22Rv1 (cell line): Measurements from ENCODE around the gene LAMA2.

Experiments
- CTCF ChIP-seq: fragments of 450-650 bp; IDR thresholded peaks from 2 replicates; pipeline ENCODE4 v1.5.1; 2017; ENCODE audit warnings: mild to moderate bottlenecking
- ZFX ChIP-seq: fragments of 450-650 bp; IDR thresholded peaks from 2 replicates; pipeline ENCODE4 v1.6.1; 2017; ENCODE audit warnings: antibody characterized with exemption, borderline replicate concordance

DNA sequence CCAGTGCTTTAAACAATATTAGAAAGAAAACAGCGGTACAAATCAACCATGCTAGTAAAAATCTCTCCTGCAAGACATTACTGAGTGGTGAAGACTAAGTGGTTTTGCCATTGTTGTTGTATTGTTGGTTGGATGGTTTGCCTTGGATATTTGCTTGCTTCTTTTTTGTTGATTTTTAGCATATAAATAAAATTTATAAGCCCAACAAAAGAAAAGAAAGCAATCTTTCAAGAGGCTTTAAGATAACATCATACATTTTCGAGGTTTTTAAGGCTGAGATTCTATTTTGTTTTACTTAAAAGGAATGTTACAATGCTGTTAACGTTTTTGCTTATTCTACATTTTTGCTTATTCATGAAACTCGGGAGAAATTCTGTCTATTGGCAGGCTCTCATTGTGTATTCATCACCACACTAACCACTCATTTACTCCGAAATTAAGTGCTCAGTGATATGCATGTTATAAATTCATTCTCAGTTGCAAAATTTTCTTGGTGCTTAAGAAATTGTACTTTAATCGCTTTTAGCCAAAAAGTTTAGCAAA lies 139.1 kb downstream of the LAMA2 start:
- TF ChIP-seq CTCF (no peak), ZFX (no peak)
